NCI-H1048 (cell line): ENCODE data around the gene FABP7.
"Not testable (repeated sequence)": the region's sequence is repeated elsewhere in the genome, so short reads cannot be mapped to it uniquely, and the experiment has no call there.

Experiments used
- DNase-seq: peaks from one replicate; lab custom pipeline; 2025; lab: John Stamatoyannopoulos, UW

FABP7 gene

GRCh38 chr6:122779667-122780066 lies at the start of gene FABP7:
Gene FABP7, plus strand, starts transcription at chr6:122779716. Its CDS starts 79 bp downstream, at chr6:122779795.
- DNase-seq, result no peak

GRCh38 chr6:122730334-122730733 lies 49.2 kb upstream of the FABP7 start:
- DNase-seq, result no peak

DNA sequence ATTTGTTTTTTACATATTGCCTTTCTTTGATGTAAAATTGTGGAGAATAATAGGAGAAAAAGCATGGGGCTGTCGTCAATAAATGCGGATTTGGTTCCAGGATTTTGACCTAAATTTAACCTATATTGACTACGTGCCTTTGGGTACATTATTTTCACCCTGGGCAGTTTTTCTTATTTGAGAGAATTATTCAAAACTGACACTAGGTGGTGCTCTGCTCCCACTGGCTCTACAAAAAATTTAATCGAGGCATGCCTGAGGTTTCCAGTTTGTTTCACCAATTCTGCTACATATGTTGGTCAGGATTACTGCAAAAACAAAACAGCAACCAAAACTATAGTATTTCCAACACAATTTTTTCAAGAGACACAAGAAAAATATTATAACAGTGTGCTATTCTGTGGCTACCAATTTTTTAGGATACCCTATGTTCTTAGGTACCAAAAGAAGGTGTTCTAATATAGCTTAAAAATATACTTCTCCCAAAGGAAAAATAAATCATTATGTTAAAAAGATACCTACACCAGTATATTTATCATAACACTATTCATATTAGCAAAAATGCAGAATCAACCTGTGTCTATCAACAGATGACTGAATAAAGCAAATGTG lies 48.6 kb upstream of the FABP7 start:
- no peak for DNase-seq

DNA sequence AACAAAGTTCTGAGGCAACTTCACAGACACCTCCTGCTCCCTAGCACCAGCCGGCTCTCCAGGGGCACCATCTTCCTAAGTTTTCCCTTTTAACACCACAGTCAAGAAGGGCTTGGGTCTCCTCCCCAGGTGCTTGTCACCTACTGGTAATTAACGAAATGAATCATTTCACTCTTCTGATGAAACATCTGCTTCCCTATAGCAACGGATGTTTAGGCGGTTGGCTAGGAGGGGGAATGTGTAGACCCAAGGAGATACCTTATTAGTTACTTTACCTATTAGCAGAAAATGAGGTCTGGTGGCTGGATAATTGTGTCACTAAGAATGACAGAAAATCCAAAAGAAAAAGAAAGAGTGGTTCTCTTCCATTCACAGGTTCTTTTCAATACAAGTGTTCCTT lies 46.3 kb upstream of the FABP7 start:
- DNase-seq, result no peak

DNA sequence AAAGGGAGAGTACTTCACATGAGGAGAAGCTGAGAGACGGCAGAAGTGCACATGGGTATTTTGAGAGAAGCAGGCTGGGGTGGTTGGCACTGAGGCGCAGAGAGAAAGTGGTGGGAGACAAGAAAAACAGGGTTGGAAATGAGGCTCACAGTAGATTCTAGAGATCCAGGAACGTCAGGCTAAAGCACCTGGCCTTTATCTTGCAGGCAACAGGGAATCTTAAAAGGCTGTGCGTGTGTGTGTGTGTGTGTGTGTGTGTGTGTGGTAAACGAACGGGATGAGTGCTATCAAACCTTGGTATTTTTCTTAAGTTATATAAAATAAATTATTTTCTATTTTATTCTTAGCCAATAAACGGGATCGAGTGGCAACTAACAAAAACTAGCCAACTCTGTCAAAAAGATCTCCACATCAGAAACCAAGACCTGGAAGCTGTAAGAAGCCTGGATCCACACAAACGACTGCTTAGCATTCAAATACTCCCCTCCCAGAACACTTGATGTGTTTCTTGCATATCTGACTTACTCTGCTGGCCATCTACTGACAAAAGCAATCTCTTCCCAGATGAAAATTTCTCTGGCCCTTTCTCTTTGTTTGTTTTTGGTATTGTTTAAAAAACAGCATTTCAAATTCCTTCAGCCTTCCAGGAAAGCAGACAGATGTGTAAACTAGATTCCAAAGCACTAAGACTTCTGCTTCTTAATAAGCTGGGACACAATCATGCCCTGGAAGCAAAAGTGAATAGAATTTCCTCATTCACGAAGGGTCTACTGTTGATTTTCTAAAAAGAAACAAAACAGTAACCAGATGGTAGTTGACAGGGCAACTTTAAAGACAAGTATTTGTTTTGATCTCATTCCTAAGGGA lies 44.8 kb upstream of the FABP7 start:
- no peak for DNase-seq

DNA sequence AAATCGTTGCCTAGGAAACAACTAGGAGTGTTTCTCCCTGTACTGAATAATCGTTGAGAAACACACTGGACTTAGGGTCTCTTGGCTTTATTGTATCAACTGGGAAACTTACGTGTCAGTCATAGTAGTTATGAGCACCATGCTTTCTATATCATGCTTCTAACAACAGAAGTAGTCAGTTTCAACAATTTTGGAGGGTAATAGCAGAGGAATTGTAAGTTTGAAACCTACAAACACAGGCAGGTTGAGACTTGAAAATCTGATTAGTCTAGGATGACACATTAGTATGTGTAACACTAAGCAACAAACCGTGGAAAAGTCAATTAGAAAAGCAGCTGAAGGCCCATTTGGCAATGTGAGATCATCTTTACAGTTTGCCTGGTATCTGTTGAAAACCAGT lies 43.9 kb upstream of the FABP7 start:
- DNase-seq, result no peak

- no peak for DNase-seq
Observed at GRCh38 chr6:122736163-122736562, 43.4 kb upstream of the FABP7 start.

- no peak for DNase-seq
Observed at GRCh38 chr6:122736616-122737015, 42.9 kb upstream of the FABP7 start.

DNA sequence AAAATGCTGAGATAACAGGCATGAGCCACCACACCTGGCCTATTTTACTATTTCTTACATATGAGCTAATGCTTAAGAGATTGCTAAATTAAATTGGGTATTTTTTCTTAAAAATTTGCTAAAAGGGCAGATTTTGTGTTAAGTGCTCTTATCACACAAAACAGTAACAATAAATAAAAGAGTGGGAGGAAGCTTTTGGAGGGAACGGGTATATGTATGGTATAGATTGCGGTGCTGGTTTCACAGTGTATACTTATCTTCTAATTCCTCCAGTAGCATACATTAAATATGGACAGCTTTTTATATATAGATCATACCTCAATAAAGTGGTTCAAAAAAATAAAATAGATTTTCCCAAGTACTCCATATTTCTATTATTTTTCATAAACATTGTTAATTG lies 39.4 kb upstream of the FABP7 start:
- no peak for DNase-seq

DNA sequence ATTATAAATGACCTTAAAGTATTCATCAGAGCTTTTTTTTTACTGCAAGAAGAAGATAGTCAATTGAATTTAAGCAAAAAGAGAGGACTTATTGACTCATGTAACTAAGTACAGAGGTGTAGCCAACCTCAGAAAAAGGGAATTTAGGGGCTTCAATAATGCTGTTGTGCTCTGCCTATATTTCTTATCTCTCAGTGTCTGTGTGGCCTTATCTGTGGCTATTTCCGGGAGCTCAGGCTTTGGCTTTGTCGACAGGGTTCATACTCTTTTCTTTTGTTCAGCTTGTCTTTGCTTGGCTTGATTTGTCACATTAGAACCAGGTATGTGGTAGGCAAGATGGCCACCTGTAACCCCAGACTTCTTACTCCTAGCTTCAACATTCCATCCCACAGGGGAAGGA lies 38.6 kb upstream of the FABP7 start:
- no peak for DNase-seq

DNA sequence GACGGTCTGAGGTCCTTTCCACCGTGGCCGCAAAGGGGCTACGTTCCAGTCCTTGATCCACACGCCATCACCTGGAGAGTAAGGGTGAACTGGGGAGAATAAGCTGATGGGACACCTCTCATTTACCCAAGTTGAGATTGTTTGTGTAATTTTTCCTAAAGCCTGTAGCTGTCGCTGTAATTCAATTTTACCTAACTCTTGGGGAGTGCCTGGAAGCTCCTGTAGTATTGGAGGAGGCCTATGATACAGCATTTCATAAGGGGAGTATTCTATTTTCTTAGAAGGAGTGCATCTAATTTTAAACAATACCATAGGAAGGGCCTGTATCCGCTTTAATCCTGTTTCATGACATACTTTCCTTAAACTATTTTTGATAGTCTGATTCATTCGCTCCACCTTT lies 35.3 kb upstream of the FABP7 start:
- DNase-seq, result not testable (repeated sequence)

- not testable (repeated sequence) for DNase-seq
Observed at GRCh38 chr6:122744856-122745255, 34.7 kb upstream of the FABP7 start.

- no peak for DNase-seq
Observed at GRCh38 chr6:122746688-122747087, 32.8 kb upstream of the FABP7 start.

DNA sequence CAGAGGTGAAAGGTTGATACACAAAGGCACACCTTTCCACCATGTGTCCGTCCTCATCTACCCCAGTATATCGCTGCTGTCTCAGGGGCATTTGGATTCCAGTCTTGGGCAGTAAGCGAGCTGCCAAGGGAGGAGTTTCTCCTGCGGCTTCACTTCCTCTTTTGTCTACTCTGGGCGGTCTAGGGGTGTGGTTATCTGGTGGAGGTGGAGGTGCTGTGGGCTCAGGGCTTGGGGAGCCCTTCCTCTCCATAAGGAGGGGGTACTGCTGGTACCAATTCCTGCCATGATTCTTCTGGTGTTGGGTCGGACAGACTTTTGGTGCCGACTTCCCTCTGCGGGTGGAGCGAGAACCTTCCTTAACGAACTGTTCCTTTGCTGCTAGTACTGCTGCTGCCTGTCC lies 31.9 kb upstream of the FABP7 start:
- no peak for DNase-seq

DNA sequence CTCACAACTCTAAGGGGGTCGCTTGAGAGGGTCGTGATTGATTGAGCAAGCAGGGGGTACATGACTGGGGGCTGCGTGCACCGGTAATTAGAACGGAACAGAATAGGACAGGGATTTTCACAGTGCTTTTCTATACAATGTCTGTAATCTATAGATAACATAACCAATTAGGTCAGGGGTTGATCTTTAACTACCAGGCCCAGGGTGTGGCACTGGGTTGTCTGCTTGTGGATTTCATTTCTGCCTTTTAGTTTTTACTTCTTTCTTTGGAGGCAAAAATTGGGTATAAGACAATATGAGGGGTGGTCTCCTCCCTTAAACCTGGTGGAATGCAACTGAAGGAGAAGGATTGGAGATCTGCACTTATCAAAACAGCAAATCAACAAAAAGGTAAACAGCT lies 30.6 kb upstream of the FABP7 start:
- DNase-seq, result not testable (repeated sequence)

GRCh38 chr6:122749451-122750050 lies 30.0 kb upstream of the FABP7 start:
- DNase-seq, result no peak

- no peak for DNase-seq
Observed at GRCh38 chr6:122751326-122751725, 28.2 kb upstream of the FABP7 start.

- no peak for DNase-seq
Observed at GRCh38 chr6:122752459-122752858, 27.1 kb upstream of the FABP7 start.

DNA sequence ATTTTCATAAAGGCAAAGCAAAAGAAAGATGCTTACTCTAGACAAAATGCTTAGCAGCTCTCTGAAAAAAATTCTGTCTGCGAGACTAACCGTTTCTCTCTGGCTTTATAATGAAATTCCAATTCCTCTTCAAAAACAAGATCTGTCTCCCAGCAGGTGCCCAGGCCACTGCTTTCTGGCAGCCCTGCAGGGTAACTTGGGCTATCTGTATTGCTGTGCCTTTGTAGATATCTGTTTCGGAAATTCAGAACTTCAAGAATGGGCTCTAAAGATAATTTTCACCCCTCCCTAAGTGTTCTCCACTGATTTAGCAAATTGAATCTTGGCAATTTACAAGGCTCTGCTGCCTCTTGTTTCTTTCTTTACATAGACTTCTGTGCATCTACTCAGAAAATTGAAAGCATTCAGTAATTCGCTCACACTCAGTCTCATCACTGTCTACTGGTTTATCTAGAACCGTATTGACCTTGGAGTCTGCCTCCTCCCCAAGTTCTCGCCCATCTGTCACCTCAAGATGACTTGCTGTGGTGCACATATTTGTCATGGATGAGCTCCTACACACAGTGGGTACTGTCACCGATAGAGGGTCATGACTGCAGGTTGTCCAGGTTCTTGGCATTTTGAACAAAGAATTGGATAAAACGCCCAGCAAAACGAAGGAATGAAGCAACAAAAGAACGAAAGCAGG lies 26.4 kb upstream of the FABP7 start:
- no peak for DNase-seq

DNA sequence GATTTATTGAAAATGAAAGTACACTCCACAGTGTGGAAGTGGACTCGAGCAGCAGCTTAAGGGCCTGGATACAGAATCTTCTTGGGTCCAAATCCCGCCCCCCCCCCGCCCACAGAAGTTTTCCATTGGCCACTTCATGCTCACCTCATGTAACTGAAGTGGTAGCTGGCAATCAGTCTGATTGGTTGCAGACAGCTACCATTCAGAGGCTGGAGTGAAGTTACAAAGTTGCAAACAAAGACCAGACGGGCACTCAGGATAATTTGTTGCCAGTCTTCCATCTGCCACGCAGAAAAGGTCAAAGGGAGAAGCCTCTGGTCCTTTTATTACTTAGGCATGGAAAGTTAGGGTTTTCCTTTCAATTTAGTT lies 25.8 kb upstream of the FABP7 start:
- DNase-seq, result no peak

DNA sequence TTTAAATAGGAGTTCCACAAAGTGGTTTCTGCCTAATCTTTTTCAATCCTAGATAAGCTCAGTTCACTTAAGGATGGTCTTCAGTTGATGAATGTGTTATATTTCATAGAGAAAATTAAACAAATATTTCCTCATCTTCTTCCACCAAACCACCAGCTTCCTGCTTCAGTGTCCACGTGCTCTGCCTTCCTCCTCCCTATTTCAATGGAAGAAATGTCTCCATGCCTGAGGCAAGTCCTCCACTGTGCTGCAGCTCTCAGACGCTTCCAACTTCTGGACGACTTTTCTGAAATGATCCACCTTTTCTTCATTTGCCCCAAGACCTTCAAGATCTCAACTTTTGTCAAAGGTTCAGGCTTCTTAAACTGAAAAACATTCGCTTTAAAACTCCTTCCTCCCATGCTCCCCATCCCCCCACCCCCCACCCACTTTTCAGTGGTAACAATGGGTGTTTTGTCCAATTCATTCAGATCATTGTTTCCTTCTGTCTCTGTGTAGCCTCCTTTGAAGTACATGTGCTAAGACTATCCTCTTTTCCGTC lies 25.3 kb upstream of the FABP7 start:
- no peak for DNase-seq

- DNase-seq, result no peak
Observed at GRCh38 chr6:122755901-122756300, 23.6 kb upstream of the FABP7 start.
